Activated CD8-positive, alpha-beta memory T cell treated with anti-CD3 and anti-CD28 coated beads, Interleukin-2, amount 10 ng/mL, durations not matched to agents 7 days and 5 days (primary cell): ENCODE results near the gene SLC22A3. TPM values are rescaled to one million over a fixed set of nuclear protein-coding genes. Genes with fewer than 3 reads are reported as not detected.

Experiments
- ATAC-seq: fragments of 150-1000 bp; cut with Tn5 transposase; one replicate; pipeline ENCODE4 v1.10.0; 2021; ENCODE audit warnings: moderate library complexity
- CTCF ChIA-PET: fragments of 350-600 bp; sonication (Branson Sonifier 250); formaldehyde crosslinking; loops from one replicate; lab custom pipeline; 2021; ENCODE audit warnings: antibody characterized with exemption; lab: Charles Lee
- DNase-seq: peaks from one replicate; pipeline ENCODE4 v3.0.0-alpha.2; 2020
- H3K27ac Mint-ChIP-seq: one replicate; pipeline ENCODE4 v1.8.0; 2021; ENCODE audit warnings: mild to moderate bottlenecking, mixed read lengths
- H3K27me3 Mint-ChIP-seq: one replicate; pipeline ENCODE4 v1.8.0; 2021; ENCODE audit warnings: mixed read lengths
- H3K36me3 Mint-ChIP-seq: one replicate; pipeline ENCODE4 v1.8.0; 2021; ENCODE audit warnings: mild to moderate bottlenecking, mixed read lengths
- H3K4me1 Mint-ChIP-seq: one replicate; pipeline ENCODE4 v1.8.0; 2021; ENCODE audit warnings: mixed read lengths
- H3K4me3 Mint-ChIP-seq: one replicate; pipeline ENCODE4 v1.8.0; 2021; ENCODE audit warnings: mild to moderate bottlenecking, moderate library complexity, mixed read lengths
- H3K9me3 Mint-ChIP-seq: one replicate; pipeline ENCODE4 v1.8.0; 2022; ENCODE audit warnings: low read depth, mixed read lengths
- total RNA-seq, 2 experiments: library from RNA; stranded (reverse); gene quantifications; one replicate each; pipeline ENCODE4 v1.2.3, GENCODE V29; 2021

SLC22A3 gene
- total RNA-seq, 2 experiments from 2014 or later: not detected

DNA sequence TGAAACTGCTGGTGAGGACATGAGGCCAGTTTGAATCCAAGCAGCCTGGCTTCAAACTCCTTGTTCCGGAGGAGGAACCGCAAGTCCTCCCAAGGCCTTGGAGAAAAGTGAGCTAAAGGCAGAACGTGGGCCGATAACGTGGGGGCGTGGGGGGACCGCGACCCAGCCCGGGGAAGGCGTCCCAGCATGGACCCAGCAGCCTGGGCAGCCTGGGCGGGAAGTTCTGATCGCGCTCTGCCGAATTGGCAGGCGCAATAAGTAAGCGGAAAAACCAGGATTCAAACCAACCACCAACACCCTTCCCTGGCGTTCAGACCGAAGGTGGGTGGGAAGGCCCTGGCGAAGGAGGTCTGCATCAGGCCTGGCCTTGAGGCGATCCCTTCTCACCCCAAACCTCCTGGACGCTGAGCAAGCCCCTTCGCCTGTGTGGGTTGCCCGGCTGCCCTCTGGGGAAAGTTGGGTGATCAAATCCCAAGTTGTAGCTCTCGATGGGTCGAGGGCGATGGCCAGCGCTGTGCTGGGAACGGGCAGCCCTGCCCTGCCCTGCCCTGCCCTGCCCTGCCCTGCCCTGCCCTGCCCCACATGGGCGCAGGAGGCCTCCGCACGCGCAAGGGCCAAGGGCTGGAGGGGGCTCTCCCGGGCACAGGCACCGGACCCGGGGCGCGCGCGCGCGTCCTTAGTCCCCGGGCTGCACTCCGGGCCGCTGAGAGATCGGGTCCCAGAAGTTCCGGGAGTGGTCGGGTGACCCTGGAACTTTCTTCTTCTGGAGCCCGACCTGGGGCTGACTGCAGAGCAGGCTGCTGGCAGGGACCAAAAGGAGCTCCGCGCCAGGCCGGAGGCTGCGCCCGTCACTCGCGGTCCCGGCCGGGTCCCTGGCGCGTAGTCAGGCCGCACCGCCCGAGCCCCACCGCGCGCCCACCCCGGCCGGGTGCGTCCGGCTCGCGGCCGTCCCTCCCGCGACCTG is 637 bp upstream of the SLC22A3 start:
- peaks cover 68% of the 10 kb centered on the region for H3K27me3 Mint-ChIP-seq
- CTCF ChIA-PET: no interaction called here
- H3K4me1 Mint-ChIP-seq: peaks cover 5% of the 10 kb centered on the region
- ATAC-seq (peak; percentile 33), DNase-seq (no peak)
- H3K9me3 Mint-ChIP-seq: no peaks in the 10 kb centered on the region
- H3K4me3 Mint-ChIP-seq: no peak overlapping the region
- H3K27ac Mint-ChIP-seq: no peak overlapping the region
- no peaks in the 10 kb centered on the region for H3K36me3 Mint-ChIP-seq

DNA sequence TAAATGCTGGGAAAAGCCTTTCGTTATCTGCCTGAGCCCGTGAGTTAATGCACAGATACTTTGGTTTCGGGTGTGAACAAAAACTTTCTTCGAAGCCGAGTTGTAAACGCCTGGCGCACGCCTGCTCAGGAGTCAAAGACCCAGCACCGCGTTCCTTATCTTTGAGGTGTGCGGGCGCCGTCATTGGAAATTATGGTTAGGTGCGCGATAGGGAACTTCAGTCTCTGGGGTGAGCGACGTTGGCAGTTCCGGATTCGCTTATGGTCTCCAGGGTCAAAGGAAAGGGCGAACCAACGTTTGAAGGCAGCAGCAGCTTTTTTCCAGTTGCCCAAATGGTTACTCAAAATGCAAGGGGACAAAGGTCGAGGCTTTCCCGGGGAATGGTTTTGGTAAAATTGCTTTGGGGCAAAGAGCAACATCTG is 853 bp downstream of the SLC22A3 start:
- peaks cover 71% of the 10 kb centered on the region for H3K27me3 Mint-ChIP-seq
- CTCF ChIA-PET: no interaction called here
- peak; percentile 30 for ATAC-seq
- H3K4me1 Mint-ChIP-seq: peaks cover 5% of the 10 kb centered on the region
- no peaks in the 10 kb centered on the region for H3K9me3 Mint-ChIP-seq
- H3K36me3 Mint-ChIP-seq: no peaks in the 10 kb centered on the region
- peak overlapping the region; percentile 4 for H3K4me3 Mint-ChIP-seq
- H3K27ac Mint-ChIP-seq: no peak overlapping the region
- DNase-seq: no peak

DNA sequence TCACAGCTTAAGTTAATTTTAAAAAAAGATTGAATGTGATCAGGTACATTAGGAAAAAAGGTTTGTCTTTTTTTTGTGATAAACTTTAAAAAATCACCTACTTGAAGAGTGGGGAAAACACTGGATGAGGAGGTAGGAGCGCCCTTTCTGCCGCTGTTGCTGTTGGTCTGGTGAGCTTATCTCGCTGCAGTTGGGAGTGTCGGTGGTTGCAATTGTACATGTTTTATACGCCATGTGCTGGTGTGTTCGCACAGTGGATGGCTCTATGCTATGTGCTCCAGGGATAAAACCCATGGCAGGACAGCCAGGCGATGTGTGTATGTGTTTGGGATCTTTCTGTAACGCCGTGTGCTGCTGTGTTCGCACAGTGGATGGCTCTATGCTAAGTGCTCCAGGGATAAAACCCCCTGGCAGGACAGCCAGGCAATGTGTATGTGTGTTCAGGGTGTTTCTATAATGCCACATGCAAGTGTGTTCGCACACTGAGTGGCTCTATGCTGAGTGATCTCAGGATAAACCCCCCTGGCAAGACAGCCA is 1.7 kb downstream of the SLC22A3 start:
- H3K4me1 Mint-ChIP-seq: peaks cover 8% of the 10 kb centered on the region
- no peak overlapping the region for H3K4me3 Mint-ChIP-seq
- CTCF ChIA-PET: no interaction called here
- no peaks in the 10 kb centered on the region for H3K9me3 Mint-ChIP-seq
- H3K36me3 Mint-ChIP-seq: no peaks in the 10 kb centered on the region
- ATAC-seq: no peak
- DNase-seq: no peak
- no peak overlapping the region for H3K27ac Mint-ChIP-seq
- H3K27me3 Mint-ChIP-seq: peaks cover 66% of the 10 kb centered on the region

DNA sequence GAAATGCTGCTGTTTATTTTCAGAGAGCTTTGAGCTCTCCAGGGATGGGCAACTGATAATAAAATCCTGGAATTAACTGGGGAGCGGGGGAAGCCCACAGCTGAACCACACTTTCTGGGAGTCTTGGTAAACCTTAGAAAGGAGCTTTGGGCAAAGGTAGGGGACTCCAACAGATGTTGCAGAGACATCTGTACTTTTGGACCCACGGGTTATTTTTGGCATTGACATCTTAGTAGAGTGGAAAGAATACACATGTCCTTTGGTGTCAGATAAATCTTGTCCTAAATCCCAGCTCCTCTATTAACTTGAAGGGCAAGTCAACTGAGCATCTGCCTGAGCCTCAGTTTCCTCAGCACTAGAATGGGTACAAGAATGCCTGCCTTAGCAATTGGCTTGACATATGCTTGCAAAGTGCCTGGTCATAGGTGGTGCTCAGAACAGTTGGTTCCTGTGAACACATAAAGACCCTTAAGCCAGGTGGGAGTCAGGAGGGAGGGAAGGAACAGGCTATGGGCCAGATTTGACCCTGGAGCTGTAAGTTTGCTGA is 5.8 kb downstream of the SLC22A3 start:
- Mint-ChIP-seq H3K36me3 (no peaks in the 10 kb centered on the region), H3K27ac (no peak overlapping the region), H3K27me3 (peaks cover 53% of the 10 kb centered on the region), H3K4me3 (no peak overlapping the region), H3K4me1 (peaks cover 7% of the 10 kb centered on the region), H3K9me3 (no peaks in the 10 kb centered on the region)
- DNase-seq (no peak), ATAC-seq (no peak)
- CTCF ChIA-PET: no interaction called here

DNA sequence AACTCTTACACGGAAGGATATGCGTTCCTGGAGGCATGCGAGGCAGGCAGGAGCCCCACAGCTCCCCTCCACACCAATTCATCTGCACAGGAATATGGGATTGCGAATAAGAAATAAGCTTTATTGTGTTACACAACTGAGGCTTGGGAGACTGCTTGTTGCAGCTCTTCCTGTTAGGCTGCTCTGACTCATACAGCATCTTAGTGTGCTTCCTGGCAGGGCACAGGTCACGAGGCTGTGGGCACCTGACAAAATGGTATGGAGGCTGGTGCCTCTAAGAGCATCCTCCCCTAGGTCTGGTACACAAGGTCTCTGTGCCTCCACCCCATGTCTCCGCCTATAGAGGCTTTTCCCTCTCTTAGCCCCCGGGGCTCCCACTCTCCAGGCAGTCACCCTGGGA is 6.8 kb downstream of the SLC22A3 start:
- CTCF ChIA-PET: no interaction called here
- ATAC-seq (peak; percentile 51), DNase-seq (peak; percentile 50)
- Mint-ChIP-seq H3K4me3 (no peak overlapping the region), H3K27ac (no peak overlapping the region), H3K4me1 (peaks cover 6% of the 10 kb centered on the region), H3K9me3 (no peaks in the 10 kb centered on the region), H3K36me3 (no peaks in the 10 kb centered on the region), H3K27me3 (peaks cover 43% of the 10 kb centered on the region)

DNA sequence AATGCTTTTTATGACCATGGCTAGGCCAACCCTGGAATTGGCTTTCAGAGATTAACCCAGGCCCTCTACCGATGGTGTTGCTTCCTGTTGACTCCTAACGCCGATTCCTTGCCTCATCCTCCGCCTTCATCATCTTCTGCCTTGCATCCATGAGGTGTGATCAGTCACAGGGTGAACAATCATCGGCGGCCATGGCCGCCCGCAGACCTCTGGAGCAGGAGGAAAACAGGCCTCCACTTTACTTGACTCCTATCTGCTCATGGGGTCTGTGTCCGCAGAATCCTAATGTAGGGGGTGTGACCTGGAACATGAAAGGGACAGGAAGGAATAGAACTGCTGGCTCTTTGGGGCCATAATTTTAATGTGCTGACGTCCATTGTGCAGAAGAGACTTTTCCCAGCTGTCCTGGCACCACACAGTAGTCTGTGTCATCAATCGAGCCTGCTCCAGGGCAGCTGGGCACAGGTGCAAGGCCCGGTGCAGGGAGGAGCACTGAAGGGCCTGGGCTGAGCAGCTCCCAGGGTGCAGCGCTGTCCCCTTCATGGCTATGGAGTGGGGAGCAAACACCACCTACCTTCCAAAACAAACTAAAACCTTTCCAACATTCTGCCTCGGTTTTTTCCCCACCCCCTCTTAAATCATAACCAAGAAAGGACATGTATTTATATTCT is 8.0 kb downstream of the SLC22A3 start:
- Mint-ChIP-seq H3K36me3 (no peaks in the 10 kb centered on the region), H3K4me3 (no peak overlapping the region), H3K27ac (no peak overlapping the region), H3K4me1 (peaks cover 6% of the 10 kb centered on the region), H3K27me3 (peaks cover 40% of the 10 kb centered on the region), H3K9me3 (no peaks in the 10 kb centered on the region)
- CTCF ChIA-PET: interaction anchor here (1.3 kb wide), 1 partner anchor 99 kb away, joined by 4 read pairs; no protein-coding TSS in a partner anchor
- ATAC-seq (no peak), DNase-seq (no peak)

DNA sequence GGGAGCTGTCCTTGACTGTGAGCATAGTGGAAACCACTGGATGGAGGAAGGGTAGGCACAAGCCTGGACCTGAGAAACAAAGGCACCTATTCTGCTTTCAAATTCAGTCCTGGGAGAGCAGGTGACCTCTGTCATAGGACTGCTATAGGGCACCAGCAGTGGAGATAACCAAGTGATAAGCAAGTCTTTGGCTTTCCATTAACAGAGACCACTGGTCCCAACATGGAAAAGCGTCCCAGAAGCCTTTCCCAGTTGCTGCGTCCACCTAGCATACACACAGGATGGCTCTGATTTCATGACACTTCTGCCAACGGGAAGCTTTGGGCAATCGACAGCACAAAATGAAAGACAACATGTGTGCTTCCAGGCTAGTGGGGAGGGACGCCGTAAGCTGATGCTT is 8.9 kb downstream of the SLC22A3 start:
- DNase-seq (no peak), ATAC-seq (no peak)
- CTCF ChIA-PET: interaction anchor here (1.3 to 1.5 kb wide), 2 partner anchors 98 to 219 kb away, joined by 3 to 4 read pairs; no protein-coding TSS in a partner anchor
- peaks cover 6% of the 10 kb centered on the region for H3K4me1 Mint-ChIP-seq
- H3K4me3 Mint-ChIP-seq: no peak overlapping the region
- H3K27ac Mint-ChIP-seq: no peak overlapping the region
- peaks cover 39% of the 10 kb centered on the region for H3K27me3 Mint-ChIP-seq
- no peaks in the 10 kb centered on the region for H3K36me3 Mint-ChIP-seq
- H3K9me3 Mint-ChIP-seq: no peaks in the 10 kb centered on the region

DNA sequence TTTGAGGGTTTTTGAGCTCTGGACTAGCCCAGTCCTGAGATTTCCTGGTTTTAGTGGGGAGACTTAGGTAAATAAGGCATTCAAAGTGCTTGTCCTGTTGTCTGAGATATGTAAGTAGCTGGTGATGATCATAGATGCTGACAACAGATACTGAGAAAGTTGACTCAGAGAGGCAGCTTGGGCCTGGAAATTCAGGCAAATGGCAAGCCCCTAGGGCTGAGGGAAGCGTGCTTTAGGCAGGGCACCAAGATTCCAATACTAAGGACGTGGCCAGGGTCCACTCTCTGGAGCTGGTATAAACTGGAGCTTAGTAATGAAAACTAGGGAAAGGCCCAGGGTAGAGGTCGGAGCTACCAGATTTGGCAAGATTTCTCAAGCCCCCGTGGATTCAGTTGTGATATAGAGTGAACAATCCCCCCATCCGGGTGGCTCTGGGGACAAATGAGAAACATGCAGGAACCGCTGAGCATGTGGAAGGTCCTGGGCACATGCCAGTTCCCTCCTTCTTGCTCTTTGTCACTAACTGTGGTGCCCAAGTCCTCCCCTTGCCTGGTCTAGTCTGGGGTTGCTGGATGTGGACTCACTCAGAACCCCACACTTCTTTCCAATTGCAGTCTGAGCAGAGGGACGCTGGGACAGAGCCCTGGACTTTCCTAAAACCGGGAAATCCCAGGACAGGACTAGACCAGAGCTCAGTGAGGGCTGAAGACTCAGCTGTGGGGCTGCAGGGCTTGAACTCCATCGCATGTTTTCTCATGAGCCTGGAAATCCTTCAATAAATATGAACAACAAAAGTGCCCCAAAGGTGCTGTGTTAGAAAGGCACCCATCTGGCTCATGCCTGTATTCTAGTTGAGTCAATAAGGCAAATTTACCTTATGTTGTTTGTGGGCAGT is 10.3 kb downstream of the SLC22A3 start:
- CTCF ChIA-PET: interaction anchor here (1.5 kb wide), 1 partner anchor 220 kb away, joined by 3 read pairs; no protein-coding TSS in a partner anchor
- no peak for ATAC-seq
- H3K27ac Mint-ChIP-seq: no peak overlapping the region

DNA sequence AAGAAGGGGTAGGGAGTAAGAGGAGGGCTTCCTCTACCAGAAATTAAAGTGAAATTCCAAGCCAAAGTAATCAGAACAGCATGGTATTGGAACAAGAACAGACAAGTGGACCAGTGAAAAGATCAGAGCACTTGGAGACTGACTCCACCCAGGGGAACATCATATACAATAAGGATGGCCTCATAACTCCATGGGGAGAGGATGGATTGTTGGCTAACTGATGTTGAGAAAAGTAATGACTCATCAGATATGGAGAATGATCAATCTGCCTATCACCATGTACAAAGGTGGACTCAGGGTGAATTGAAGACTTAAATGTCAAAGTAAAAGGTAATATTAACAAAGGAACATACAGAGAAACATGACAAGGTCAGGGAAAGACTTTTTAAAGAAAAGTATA is 12.8 kb downstream of the SLC22A3 start:
- no peak for DNase-seq
- H3K27me3 Mint-ChIP-seq: peaks cover 31% of the 10 kb centered on the region
- no peak overlapping the region for H3K27ac Mint-ChIP-seq
- H3K9me3 Mint-ChIP-seq: no peaks in the 10 kb centered on the region
- no peaks in the 10 kb centered on the region for H3K36me3 Mint-ChIP-seq
- CTCF ChIA-PET: no interaction called here
- no peak for ATAC-seq
- no peak overlapping the region for H3K4me3 Mint-ChIP-seq
- no peaks in the 10 kb centered on the region for H3K4me1 Mint-ChIP-seq

More for the DNA sequence above, 10.3 kb downstream of the SLC22A3 start:
- no peak overlapping the region for H3K4me3 Mint-ChIP-seq
- DNase-seq: no peak
- H3K27me3 Mint-ChIP-seq: peaks cover 36% of the 10 kb centered on the region
- H3K36me3 Mint-ChIP-seq: no peaks in the 10 kb centered on the region
- H3K9me3 Mint-ChIP-seq: no peaks in the 10 kb centered on the region
- H3K4me1 Mint-ChIP-seq: peaks cover 6% of the 10 kb centered on the region

DNA sequence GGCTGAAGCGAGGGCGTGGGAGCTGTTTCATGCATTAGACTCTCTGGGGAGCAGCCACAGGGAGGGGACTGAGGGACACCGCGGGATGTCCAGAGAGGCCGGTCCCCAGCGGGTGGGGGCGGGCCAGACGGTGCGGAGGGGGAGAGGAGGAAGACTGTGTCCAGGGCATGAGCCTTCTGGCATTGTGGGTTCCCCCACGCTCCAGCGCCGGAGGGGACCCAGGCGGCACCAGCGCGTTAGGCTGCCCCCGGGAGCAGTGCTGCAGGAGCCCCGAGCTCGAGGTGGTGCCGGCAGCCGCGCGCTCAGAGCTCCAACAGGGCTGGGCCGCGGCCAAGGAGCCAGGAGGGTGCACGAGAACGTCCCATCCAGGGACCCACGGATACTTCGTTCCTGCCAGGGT is 14.4 kb downstream of the SLC22A3 start:
- H3K36me3 Mint-ChIP-seq: no peaks in the 10 kb centered on the region
- H3K27me3 Mint-ChIP-seq: peaks cover 24% of the 10 kb centered on the region
- H3K4me3 Mint-ChIP-seq: no peak overlapping the region
- CTCF ChIA-PET: no interaction called here
- ATAC-seq (no peak), DNase-seq (no peak)
- no peaks in the 10 kb centered on the region for H3K9me3 Mint-ChIP-seq
- H3K27ac Mint-ChIP-seq: no peak overlapping the region
- no peaks in the 10 kb centered on the region for H3K4me1 Mint-ChIP-seq

DNA sequence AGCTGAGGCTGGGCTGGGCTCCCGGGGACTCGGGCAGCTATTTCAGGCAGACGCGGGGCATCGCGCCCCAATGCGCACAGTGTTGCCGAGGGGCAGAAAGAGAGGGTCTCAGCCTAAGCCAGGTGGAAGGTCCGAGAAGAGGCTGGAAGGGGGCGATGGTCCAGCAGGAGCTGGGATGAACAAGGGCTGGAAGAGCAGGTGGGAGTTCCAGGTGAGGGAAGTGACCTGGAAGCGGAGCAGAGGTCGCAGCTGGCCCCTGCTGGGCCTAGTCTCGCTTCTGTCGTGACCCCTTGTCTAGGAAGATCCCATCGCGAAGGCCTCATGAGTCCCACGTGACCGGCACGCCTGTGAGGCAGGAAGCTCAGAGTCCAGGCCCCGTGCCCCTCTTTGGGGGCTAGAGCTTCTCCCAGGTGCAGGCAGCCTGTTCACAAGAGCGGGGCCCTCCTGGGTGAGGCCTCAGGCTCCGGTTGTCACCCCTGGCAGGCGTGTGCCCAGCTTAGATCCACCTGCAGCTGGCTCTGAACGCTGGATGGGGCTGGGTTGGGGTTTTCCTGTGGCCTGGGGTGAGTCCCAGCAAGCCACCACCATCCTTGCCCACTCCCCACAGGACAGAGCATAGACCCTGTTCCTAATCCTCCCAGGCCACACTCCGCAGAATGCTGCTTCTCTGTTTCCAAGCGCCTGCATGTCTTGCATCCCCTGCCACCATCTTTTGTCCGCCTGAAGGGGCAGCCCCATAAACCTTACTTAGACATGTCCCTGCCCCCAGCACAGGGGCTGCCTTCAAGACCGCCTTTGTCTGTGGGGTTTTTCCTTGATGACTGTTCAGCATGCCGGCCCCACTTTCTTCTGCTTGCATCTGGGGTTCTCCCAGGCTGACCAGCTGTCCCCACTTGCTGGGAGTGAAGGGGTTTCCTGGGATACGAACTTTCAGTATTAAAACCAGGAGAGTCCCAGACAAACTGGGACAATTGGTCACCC is 15.1 kb downstream of the SLC22A3 start:
- H3K4me3 Mint-ChIP-seq: no peak overlapping the region
- no peak overlapping the region for H3K27ac Mint-ChIP-seq
- H3K9me3 Mint-ChIP-seq: no peaks in the 10 kb centered on the region
- no peaks in the 10 kb centered on the region for H3K36me3 Mint-ChIP-seq
- no peaks in the 10 kb centered on the region for H3K4me1 Mint-ChIP-seq
- ATAC-seq (no peak), DNase-seq (no peak)
- H3K27me3 Mint-ChIP-seq: peaks cover 18% of the 10 kb centered on the region
- CTCF ChIA-PET: no interaction called here

DNA sequence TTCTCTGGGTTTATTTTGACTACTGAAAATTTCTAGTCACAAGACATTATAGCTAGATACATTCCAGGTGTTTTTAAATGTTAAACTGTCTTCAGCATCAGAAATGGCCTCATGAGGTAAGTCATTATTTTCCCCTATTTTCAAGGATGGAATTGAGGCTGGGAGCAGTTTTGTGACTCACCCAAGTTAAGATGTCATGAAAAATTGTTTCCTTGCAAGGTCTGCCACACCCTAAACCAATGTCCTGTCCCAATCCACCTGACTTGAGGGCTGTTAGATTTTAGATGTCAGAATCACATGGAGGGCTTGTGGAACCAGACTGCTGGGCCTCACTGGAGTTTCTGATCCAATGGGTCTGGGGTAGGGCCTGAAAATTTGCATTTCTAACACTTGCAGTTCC is 16.9 kb downstream of the SLC22A3 start:
- peaks cover 18% of the 10 kb centered on the region for H3K27me3 Mint-ChIP-seq
- CTCF ChIA-PET: no interaction called here
- H3K36me3 Mint-ChIP-seq: no peaks in the 10 kb centered on the region
- H3K4me3 Mint-ChIP-seq: no peak overlapping the region
- ATAC-seq (no peak), DNase-seq (no peak)
- H3K9me3 Mint-ChIP-seq: no peaks in the 10 kb centered on the region
- H3K4me1 Mint-ChIP-seq: no peaks in the 10 kb centered on the region
- H3K27ac Mint-ChIP-seq: no peak overlapping the region
